Measurements from ENCODE around the gene SOX5. TPM values are rescaled to one million over a fixed set of nuclear protein-coding genes. Genes with fewer than 3 reads are reported as not detected.

The SOX5 gene
- total RNA-seq, 1 experiment from 2014 or later = 0.52 TPM

DNA sequence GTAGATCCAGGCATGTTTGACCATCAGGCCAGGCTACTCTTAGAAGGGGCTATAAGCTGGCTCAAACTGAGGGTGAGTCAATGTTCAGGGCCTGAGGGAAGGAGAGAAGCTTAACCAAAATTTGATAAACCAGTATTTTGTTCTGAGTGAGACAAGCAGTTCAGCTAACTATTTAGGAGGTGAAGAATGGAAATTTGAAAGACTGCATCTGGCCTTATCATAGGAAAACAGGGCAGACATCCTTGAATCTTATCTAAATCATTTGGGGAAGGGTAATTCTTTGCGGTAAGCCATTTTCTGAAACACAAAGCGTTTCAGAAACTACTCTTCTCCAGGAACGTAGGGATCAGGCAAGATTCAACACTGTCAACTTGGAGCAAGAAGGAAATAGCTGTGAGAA lies 447.2 kb downstream of the SOX5 start:
- H3K4me2 ChIP-seq (ENCODE audit: low read length) = no peak overlapping the region
- intact Hi-C loops (cut with micrococcal nuclease) = no loop called here
- peaks cover 3 to 5% of the 10 kb centered on the region in 2 experiments; a peak in 2 of 4 replicates for H3K9me3 ChIP-seq (ENCODE audit: control insufficient read depth in 1 of 2, insufficient read depth in 1 of 2, low read depth in 1 of 2, low read length in 2 of 2)
- BruUV-seq (replicated peaks) = no TSS peak
- H3K9me2 ChIP-seq (ENCODE audit: insufficient read depth) = no peaks in the 10 kb centered on the region
- H3K27me3 ChIP-seq (ENCODE audit: insufficient read depth, low read length) = no peaks in the 10 kb centered on the region
- H3K4me3 ChIP-seq (replicated peaks in 1 of 2; ENCODE audit: low read depth in 1 of 2, low read length in 2 of 2) = no peak overlapping the region
- H3K27ac ChIP-seq (ENCODE audit: low read depth, low read length) = no peak overlapping the region
- no peaks in the 10 kb centered on the region; a peak in 1 of 4 replicates for H3K36me3 ChIP-seq (ENCODE audit: control insufficient read depth in 1 of 2, insufficient read depth in 2 of 2, low read length in 2 of 2)
- no peak for ATAC-seq
- ChIA-PET CTCF (no interaction called here), POLR2A (no interaction called here), RAD21 (ENCODE audit: low non-redundant PET in 1 of 2, low total read pairs in 2 of 2, uncharacterized antibody in 2 of 2, unreplicated experiment in 2 of 2) (no interaction called here)
- H3K79me2 ChIP-seq (ENCODE audit: insufficient read depth, low read length) = no peaks in the 10 kb centered on the region
- no peaks in the 10 kb centered on the region for H3K4me1 ChIP-seq (ENCODE audit: control insufficient read depth in 1 of 2, insufficient read depth in 2 of 2, low read length in 2 of 2)
- no peak overlapping the region for H2AFZ ChIP-seq (ENCODE audit: low read depth, low read length, poor library complexity, severe bottlenecking)
- no peak for DNase-seq (ENCODE audit: low read depth, low spot score)
- no peak for TF ChIP-seq ELF1 (IDR thresholded peaks at IDR 0.05; ENCODE audit: borderline replicate concordance, low read depth)
- TF ChIP-seq, protein P1, sequence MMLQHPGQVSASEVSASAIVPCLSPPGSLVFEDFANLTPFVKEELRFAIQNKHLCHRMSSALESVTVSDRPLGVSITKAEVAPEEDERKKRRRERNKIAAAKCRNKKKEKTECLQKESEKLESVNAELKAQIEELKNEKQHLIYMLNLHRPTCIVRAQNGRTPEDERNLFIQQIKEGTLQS (IDR thresholded peaks at IDR 0.05) = no peak
- TF ChIP-seq YY1 (IDR thresholded peaks at IDR 0.05; ENCODE audit: extremely low read depth, insufficient replicate concordance, low read depth, low read length) = no peak
- no peak for TF ChIP-seq CEBPB (IDR thresholded peaks at IDR 0.05; ENCODE audit: low read depth)
- no peak for TF ChIP-seq CBX3 (IDR thresholded peaks at IDR 0.05; ENCODE audit: low read depth)
- no peak for TF ChIP-seq FOSL1 (IDR thresholded peaks at IDR 0.05; ENCODE audit: low read depth)
- no peak for TF ChIP-seq TCF7L2 (IDR thresholded peaks at IDR 0.05; ENCODE audit: borderline replicate concordance, extremely low read depth, insufficient read depth, insufficient read length)
- TF ChIP-seq, protein P2, sequence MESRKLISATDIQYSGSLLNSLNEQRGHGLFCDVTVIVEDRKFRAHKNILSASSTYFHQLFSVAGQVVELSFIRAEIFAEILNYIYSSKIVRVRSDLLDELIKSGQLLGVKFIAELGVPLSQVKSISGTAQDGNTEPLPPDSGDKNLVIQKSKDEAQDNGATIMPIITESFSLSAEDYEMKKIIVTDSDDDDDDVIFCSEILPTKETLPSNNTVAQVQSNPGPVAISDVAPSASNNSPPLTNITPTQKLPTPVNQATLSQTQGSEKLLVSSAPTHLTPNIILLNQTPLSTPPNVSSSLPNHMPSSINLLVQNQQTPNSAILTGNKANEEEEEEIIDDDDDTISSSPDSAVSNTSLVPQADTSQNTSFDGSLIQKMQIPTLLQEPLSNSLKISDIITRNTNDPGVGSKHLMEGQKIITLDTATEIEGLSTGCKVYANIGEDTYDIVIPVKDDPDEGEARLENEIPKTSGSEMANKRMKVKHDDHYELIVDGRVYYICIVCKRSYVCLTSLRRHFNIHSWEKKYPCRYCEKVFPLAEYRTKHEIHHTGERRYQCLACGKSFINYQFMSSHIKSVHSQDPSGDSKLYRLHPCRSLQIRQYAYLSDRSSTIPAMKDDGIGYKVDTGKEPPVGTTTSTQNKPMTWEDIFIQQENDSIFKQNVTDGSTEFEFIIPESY (IDR thresholded peaks at IDR 0.05; ENCODE audit: extremely low read depth, insufficient replicate concordance, low read length) = no peak
- TF ChIP-seq SIN3A (IDR thresholded peaks at IDR 0.05; ENCODE audit: low read depth) = no peak
- TF ChIP-seq, protein P3, sequence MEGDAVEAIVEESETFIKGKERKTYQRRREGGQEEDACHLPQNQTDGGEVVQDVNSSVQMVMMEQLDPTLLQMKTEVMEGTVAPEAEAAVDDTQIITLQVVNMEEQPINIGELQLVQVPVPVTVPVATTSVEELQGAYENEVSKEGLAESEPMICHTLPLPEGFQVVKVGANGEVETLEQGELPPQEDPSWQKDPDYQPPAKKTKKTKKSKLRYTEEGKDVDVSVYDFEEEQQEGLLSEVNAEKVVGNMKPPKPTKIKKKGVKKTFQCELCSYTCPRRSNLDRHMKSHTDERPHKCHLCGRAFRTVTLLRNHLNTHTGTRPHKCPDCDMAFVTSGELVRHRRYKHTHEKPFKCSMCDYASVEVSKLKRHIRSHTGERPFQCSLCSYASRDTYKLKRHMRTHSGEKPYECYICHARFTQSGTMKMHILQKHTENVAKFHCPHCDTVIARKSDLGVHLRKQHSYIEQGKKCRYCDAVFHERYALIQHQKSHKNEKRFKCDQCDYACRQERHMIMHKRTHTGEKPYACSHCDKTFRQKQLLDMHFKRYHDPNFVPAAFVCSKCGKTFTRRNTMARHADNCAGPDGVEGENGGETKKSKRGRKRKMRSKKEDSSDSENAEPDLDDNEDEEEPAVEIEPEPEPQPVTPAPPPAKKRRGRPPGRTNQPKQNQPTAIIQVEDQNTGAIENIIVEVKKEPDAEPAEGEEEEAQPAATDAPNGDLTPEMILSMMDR (IDR thresholded peaks at IDR 0.05 in 2 of 3, conservative IDR thresholded peaks at IDR 0.05 in 1 of 3; ENCODE audit: borderline replicate concordance in 1 of 3, insufficient read depth in 1 of 3, low read depth in 2 of 3, low read length in 2 of 3) = no peak
- TF ChIP-seq EZH2 (IDR thresholded peaks at IDR 0.05) = no peak
- TF ChIP-seq POLR2AphosphoS5 (IDR thresholded peaks at IDR 0.05; ENCODE audit: low read depth, low read length) = no peak
- TF ChIP-seq EGR1 (IDR thresholded peaks at IDR 0.05; ENCODE audit: low read depth) = no peak
- no peak for TF ChIP-seq ZNF274 (IDR thresholded peaks at IDR 0.05; ENCODE audit: low read depth, low read length)
- no peak for TF ChIP-seq RAD21 (IDR thresholded peaks at IDR 0.05; ENCODE audit: low read depth)
- TF ChIP-seq SP1 (IDR thresholded peaks at IDR 0.05; ENCODE audit: low read depth) = no peak
- no peak for TF ChIP-seq EZH2phosphoT487 (IDR thresholded peaks at IDR 0.05; ENCODE audit: borderline replicate concordance)
- no peak for TF ChIP-seq SRF (IDR thresholded peaks at IDR 0.05; ENCODE audit: low read depth)
- no peak for TF ChIP-seq POLR2A (IDR thresholded peaks at IDR 0.05; ENCODE audit: borderline replicate concordance, extremely low read depth, insufficient read depth, insufficient read length)
- no peak for TF ChIP-seq JUND (IDR thresholded peaks at IDR 0.05)
- no peaks in the 10 kb centered on the region for H4K20me1 ChIP-seq (ENCODE audit: insufficient read depth)
- no peak overlapping the region for H3K9ac ChIP-seq (ENCODE audit: low read length)
